ENCODE measurements around the gene DUSP12. TPM values are rescaled to one million over a fixed set of nuclear protein-coding genes. Genes with fewer than 3 reads are reported as not detected.

Gene DUSP12
- total and polyA plus RNA-seq, 2 donors (not counting 1 experiment from before 2014, with no cell fraction given): 29.5 to 41.9 TPM

DNA sequence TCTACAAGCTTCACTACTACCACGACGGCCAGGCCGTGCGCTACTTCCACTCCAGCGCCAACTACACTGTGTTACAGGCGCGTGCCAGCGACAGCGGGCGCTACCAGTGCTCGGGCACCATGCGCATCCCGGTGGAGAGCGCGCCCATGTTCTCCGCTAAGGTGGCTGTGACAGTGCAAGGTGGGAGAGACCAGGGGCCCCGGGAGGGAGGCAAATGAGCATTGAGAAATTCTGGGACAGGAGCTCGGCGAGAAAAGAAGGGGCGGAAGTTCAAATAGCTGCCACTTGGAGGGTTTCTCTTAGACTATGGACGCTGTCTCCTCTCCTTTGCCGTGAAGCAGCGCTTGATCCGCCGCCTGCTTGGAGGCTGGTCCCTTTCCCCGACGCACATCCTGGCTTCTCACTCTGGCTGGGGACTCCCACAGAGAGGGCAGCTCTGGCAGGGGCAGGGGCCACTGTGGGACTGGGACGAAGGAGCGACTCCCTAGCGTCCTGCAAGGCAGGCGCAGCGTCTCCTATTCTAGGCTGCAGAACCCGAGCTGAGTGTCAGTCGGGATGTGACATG is 23.6 kb upstream of the DUSP12 start:
- Histone ChIP-seq H3K9me3 (ENCODE audit: control extremely low read depth in 1 of 3, control insufficient read depth in 2 of 3, insufficient read depth in 1 of 3, low read length in 2 of 3) (no peaks in the 10 kb centered on the region), H3K9ac (ENCODE audit: low read length) (peak overlapping the region; percentile 83), H3K4me2 (replicated peaks; ENCODE audit: low read depth, low read length, poor library complexity, severe bottlenecking) (peak overlapping the region; percentile 97), H3K79me2 (ENCODE audit: control insufficient read depth, insufficient read depth, low read length) (no peaks in the 10 kb centered on the region), H3K27me3 (replicated peaks in 1 of 4; ENCODE audit: control extremely low read depth in 1 of 4, control insufficient read depth in 3 of 4, insufficient read depth in 4 of 4, low read length in 3 of 4) (peaks cover 0 to 7% (median 0%) of the 10 kb centered on the region in 4 experiments), H4K20me1 (ENCODE audit: control insufficient read depth, insufficient read depth, low read length, poor library complexity, severe bottlenecking) (no peaks in the 10 kb centered on the region), H3K27ac (ENCODE audit: low read length in 2 of 2) (peak overlapping the region; percentile 55 to 62), H3K4me1 (ENCODE audit: control insufficient read depth in 2 of 2, insufficient read depth in 2 of 2, low read length in 2 of 2) (peaks cover 21 to 34% of the 10 kb centered on the region in 2 donors), H3K4me3 (ENCODE audit: control extremely low read depth in 1 of 5, extremely low read depth in 1 of 5, insufficient read depth in 1 of 5, low read depth in 2 of 5, low read length in 4 of 5) (peak overlapping the region; percentile 64 to 88 (median 85)), H3K36me3 (replicated peaks in 1 of 2; ENCODE audit: control extremely low read depth in 1 of 2, control insufficient read depth in 1 of 2, extremely low read depth in 1 of 2, insufficient read depth in 2 of 2, low read length in 1 of 2) (no peaks in the 10 kb centered on the region), H2AFZ (ENCODE audit: insufficient read depth, low read depth, low read length, poor library complexity, severe bottlenecking) (peak overlapping the region; percentile 93)
- TF ChIP-seq, protein P1, sequence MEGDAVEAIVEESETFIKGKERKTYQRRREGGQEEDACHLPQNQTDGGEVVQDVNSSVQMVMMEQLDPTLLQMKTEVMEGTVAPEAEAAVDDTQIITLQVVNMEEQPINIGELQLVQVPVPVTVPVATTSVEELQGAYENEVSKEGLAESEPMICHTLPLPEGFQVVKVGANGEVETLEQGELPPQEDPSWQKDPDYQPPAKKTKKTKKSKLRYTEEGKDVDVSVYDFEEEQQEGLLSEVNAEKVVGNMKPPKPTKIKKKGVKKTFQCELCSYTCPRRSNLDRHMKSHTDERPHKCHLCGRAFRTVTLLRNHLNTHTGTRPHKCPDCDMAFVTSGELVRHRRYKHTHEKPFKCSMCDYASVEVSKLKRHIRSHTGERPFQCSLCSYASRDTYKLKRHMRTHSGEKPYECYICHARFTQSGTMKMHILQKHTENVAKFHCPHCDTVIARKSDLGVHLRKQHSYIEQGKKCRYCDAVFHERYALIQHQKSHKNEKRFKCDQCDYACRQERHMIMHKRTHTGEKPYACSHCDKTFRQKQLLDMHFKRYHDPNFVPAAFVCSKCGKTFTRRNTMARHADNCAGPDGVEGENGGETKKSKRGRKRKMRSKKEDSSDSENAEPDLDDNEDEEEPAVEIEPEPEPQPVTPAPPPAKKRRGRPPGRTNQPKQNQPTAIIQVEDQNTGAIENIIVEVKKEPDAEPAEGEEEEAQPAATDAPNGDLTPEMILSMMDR (IDR thresholded peaks at IDR 0.05): peak; percentile 5
- no peak for TF ChIP-seq EZH2 (IDR thresholded peaks at IDR 0.05; ENCODE audit: borderline replicate concordance, insufficient read depth, low read depth, low read length, poor library complexity, severe bottlenecking)
- ChIA-PET POLR2A (interaction anchor here (0.5 to 4.1 kb wide), 10 partner anchors 9 to 1014 kb away, joined by 3 to 82 read pairs (median 6); partner anchors contain the start of genes CD48, DUSP12, FCGR2A and FCRLA), CTCF (interaction anchor here (1.1 to 8.6 kb wide), 9 partner anchors 10 to 230 kb away, joined by 3 to 142 read pairs (median 4); partner anchors contain the start of genes DUSP12 and FCRLA)
- Mint-ChIP-seq H3K4me3 (peak overlapping the region; percentile 100), H3K27ac (peak overlapping the region; percentile 97), H3K4me1 (peaks cover 56% of the 10 kb centered on the region), H3K27me3 (no peaks in the 10 kb centered on the region), H3K9me3 (ENCODE audit: insufficient read depth) (no peaks in the 10 kb centered on the region)
- WGBS (ENCODE audit: insufficient coverage): 0% methylated on average over 34 of the region's 34 CpGs
- DNase-seq: peak; percentile 72
- peak; percentile 15 for ATAC-seq (ENCODE audit: low read depth)
- intact Hi-C loops (cut with micrococcal nuclease): loop anchor here (1.0 to 5.0 kb wide), 2 partner anchors 8 to 44 kb away; no protein-coding TSS in a partner anchor

Data from B cell (primary cell).